H7 (cell line): ENCODE results near the gene CLNS1A. TPM values are rescaled to one million over a fixed set of nuclear protein-coding genes. Genes with fewer than 3 reads are reported as not detected.
"Not testable (repeated sequence)": the region's sequence is repeated elsewhere in the genome, so short reads cannot be mapped to it uniquely, and the experiment has no call there.

Experiments used
- DNase-seq: peaks from one replicate; pipeline ENCODE4 v3.0.0; 2012
- H3K27me3 ChIP-seq: 2 replicates; pipeline ENCODE4 v1.6.0; 2011; ENCODE audit warnings: mild to moderate bottlenecking, low read length; ENCODE audit not compliant: control insufficient read depth, insufficient read depth
- H3K36me3 ChIP-seq: replicated peaks from 2 replicates; pipeline ENCODE4 v1.5.1; 2011; ENCODE audit warnings: low read length; ENCODE audit not compliant: control insufficient read depth, insufficient read depth
- H3K4me3 ChIP-seq: 2 replicates; pipeline ENCODE4 v1.5.1; 2011; ENCODE audit warnings: low read depth, mild to moderate bottlenecking, control low read depth, low read length, moderate library complexity; ENCODE audit not compliant: insufficient read depth
- total RNA-seq: library from RNA; depleted of rRNA; stranded (reverse); fragments of >200 nt; shearing (Covaris generic); gene quantifications from 2 replicates; pipeline ENCODE4 v1.2.3, GENCODE V29; 2014

The CLNS1A gene
- total RNA-seq, 1 experiment from 2014 or later = 167 TPM

GRCh38 chr11:77647654-77648305, 10.2 kb upstream of the CLNS1A start:
- H3K36me3 ChIP-seq = no peaks in the 10 kb centered on the region
- H3K27me3 ChIP-seq = no peaks in the 10 kb centered on the region
- H3K4me3 ChIP-seq = no peak overlapping the region
- no peak for DNase-seq

- Histone ChIP-seq H3K27me3 (no peaks in the 10 kb centered on the region), H3K36me3 (no peaks in the 10 kb centered on the region)
These were observed 7.3 kb upstream of the CLNS1A start for GRCh38 chr11:77644887-77645286.

GRCh38 chr11:77642228-77642627, 4.6 kb upstream of the CLNS1A start:
- H3K36me3 ChIP-seq = no peaks in the 10 kb centered on the region
- no peak for DNase-seq
- no peak overlapping the region for H3K4me3 ChIP-seq
- no peaks in the 10 kb centered on the region for H3K27me3 ChIP-seq

More at GRCh38 chr11:77644887-77645286, 7.3 kb upstream of the CLNS1A start:
- DNase-seq = no peak
- no peak overlapping the region for H3K4me3 ChIP-seq

- Histone ChIP-seq H3K36me3 (no peaks in the 10 kb centered on the region; the same call in 1 of the 2 replicates), H3K4me3 (peak overlapping the region; percentile 90), H3K27me3 (no peaks in the 10 kb centered on the region)
- peak; percentile 35 for DNase-seq
These were observed 756 bp downstream of the CLNS1A start for GRCh38 chr11:77636731-77637344.

- H3K4me3 ChIP-seq, H3K36me3 ChIP-seq, DNase-seq, H3K27me3 ChIP-seq: not testable (repeated sequence)
These were observed 3.7 kb downstream of the CLNS1A start for GRCh38 chr11:77633926-77634325.

GRCh38 chr11:77630157-77630710, 7.4 kb downstream of the CLNS1A start:
- H3K36me3 ChIP-seq = no peaks in the 10 kb centered on the region; the same call in none of the 2 replicates
- H3K4me3 ChIP-seq = no peak overlapping the region
- no peak for DNase-seq
- no peaks in the 10 kb centered on the region for H3K27me3 ChIP-seq

- no peak for DNase-seq
- no peaks in the 10 kb centered on the region for H3K27me3 ChIP-seq
- H3K4me3 ChIP-seq = no peak overlapping the region
- H3K36me3 ChIP-seq = peaks cover 32% of the 10 kb centered on the region
These were observed 17.9 kb downstream of the CLNS1A start for GRCh38 chr11:77619576-77620198.

GRCh38 chr11:77617892-77618291, 19.7 kb downstream of the CLNS1A start:
- Histone ChIP-seq H3K36me3 (peaks cover 26% of the 10 kb centered on the region), H3K4me3 (no peak overlapping the region), H3K27me3 (no peaks in the 10 kb centered on the region)
- DNase-seq = no peak

- Histone ChIP-seq H3K4me3 (no peak overlapping the region), H3K36me3 (peaks cover 14% of the 10 kb centered on the region)
These were observed 25.7 kb downstream of the CLNS1A start for GRCh38 chr11:77611921-77612320.

GRCh38 chr11:77609234-77609633, 28.4 kb downstream of the CLNS1A start:
- H3K27me3 ChIP-seq = no peaks in the 10 kb centered on the region
- H3K36me3 ChIP-seq = peaks cover 11% of the 10 kb centered on the region
- H3K4me3 ChIP-seq = no peak overlapping the region
- DNase-seq = no peak

More at GRCh38 chr11:77611921-77612320, 25.7 kb downstream of the CLNS1A start:
- no peaks in the 10 kb centered on the region for H3K27me3 ChIP-seq
- DNase-seq = no peak

- DNase-seq = no peak
- Histone ChIP-seq H3K36me3 (peaks cover 5% of the 10 kb centered on the region), H3K27me3 (no peaks in the 10 kb centered on the region)
These were observed 33.3 kb downstream of the CLNS1A start for GRCh38 chr11:77604281-77604680.

GRCh38 chr11:77602381-77603088, 35.1 kb downstream of the CLNS1A start:
- no peaks in the 10 kb centered on the region for H3K27me3 ChIP-seq
- H3K4me3 ChIP-seq = no peak overlapping the region
- peaks cover 5% of the 10 kb centered on the region for H3K36me3 ChIP-seq
- no peak for DNase-seq

More at GRCh38 chr11:77604281-77604680, 33.3 kb downstream of the CLNS1A start:
- no peak overlapping the region for H3K4me3 ChIP-seq

GRCh38 chr11:77598195-77598594, 39.4 kb downstream of the CLNS1A start:
- DNase-seq = no peak
- Histone ChIP-seq H3K4me3 (no peak overlapping the region), H3K36me3 (peaks cover 2% of the 10 kb centered on the region), H3K27me3 (no peaks in the 10 kb centered on the region)

- Histone ChIP-seq H3K4me3 (no peak overlapping the region), H3K27me3 (no peaks in the 10 kb centered on the region)
- DNase-seq = no peak
These were observed 41.0 kb downstream of the CLNS1A start for GRCh38 chr11:77596626-77597025.

More at GRCh38 chr11:77596626-77597025, 41.0 kb downstream of the CLNS1A start:
- peaks cover 1% of the 10 kb centered on the region; the same call in 1 of the 2 replicates for H3K36me3 ChIP-seq
